GM12878 (cell line): ENCODE results near the gene LPIN2.

ENCODE experiments used
- CHD2 ChIP-seq: IDR thresholded peaks from 2 replicates; pipeline ENCODE4 v1.6.1; 2011; ENCODE audit warnings: low read depth, low read length, improper control_type of control experiment, borderline replicate concordance
- CTCF ChIP-seq, 3 experiments: IDR thresholded peaks in 2 of 3; conservative IDR thresholded peaks in 1 of 3; 2 replicates each; pipeline ENCODE4 v1.5.1; 2011; ENCODE audit warnings: low read depth in 3 of 3, low read length in 3 of 3, mild to moderate bottlenecking in 3 of 3, control low read depth in 2 of 3, moderate library complexity in 2 of 3, inconsistent platforms in 1 of 3, mixed read lengths in 1 of 3; ENCODE audit not compliant: control insufficient read depth in 2 of 3, insufficient read depth in 1 of 3; ENCODE audit errors: extremely low read depth in 1 of 3
- EGR1 ChIP-seq, 2 experiments: IDR thresholded peaks; 1 replicate in 1 of 2; 2 replicates in 1 of 2; pipeline ENCODE4 v1.6.1; 2011 to 2012; ENCODE audit warnings: low read depth in 2 of 2, low read length in 2 of 2, borderline replicate concordance in 1 of 2, mild to moderate bottlenecking in 1 of 2, moderate library complexity in 1 of 2
- EP300 ChIP-seq, 2 experiments: fragments of 150-350 bp in 1 of 2; IDR thresholded peaks; 2 replicates each; pipeline ENCODE4 v1.6.1; 2011 to 2012; ENCODE audit warnings: low read depth in 2 of 2, low read length in 2 of 2, borderline replicate concordance in 1 of 2, improper control_type of control experiment in 1 of 2, inconsistent platforms in 1 of 2; ENCODE audit not compliant: control insufficient read depth in 1 of 2
- ETV6 ChIP-seq, 2 experiments: fragments of 450-650 bp in 1 of 2; IDR thresholded peaks in 1 of 2; conservative IDR thresholded peaks in 1 of 2; 2 replicates each; pipeline ENCODE4 v1.6.1; 2014; ENCODE audit warnings: antibody characterized with exemption in 1 of 2, borderline replicate concordance in 1 of 2, low read depth in 1 of 2, mild to moderate bottlenecking in 1 of 2, moderate library complexity in 1 of 2
- EZH2 ChIP-seq: IDR thresholded peaks from 2 replicates; pipeline ENCODE4 v1.6.1; 2012; ENCODE audit warnings: low read depth, mild to moderate bottlenecking, control low read depth, inconsistent platforms, low read length, borderline replicate concordance; ENCODE audit not compliant: control insufficient read depth
- HDGF ChIP-seq: fragments of 450-650 bp; IDR thresholded peaks from 2 replicates; pipeline ENCODE4 v1.6.1; 2016; ENCODE audit warnings: antibody characterized with exemption
- JUND ChIP-seq: IDR thresholded peaks from 2 replicates; pipeline ENCODE4 v1.6.1; 2012; ENCODE audit warnings: low read depth, mild to moderate bottlenecking, low read length, improper control_type of control experiment, moderate library complexity
- NFIC ChIP-seq: IDR thresholded peaks from 2 replicates; pipeline ENCODE4 v1.6.1; 2012; ENCODE audit warnings: low read depth, mild to moderate bottlenecking, inconsistent platforms, low read length, moderate library complexity
- POLR2AphosphoS5 ChIP-seq: IDR thresholded peaks from 2 replicates; pipeline ENCODE4 v1.6.1; 2011; ENCODE audit warnings: mild to moderate bottlenecking, low read length, inconsistent platforms
- RAD21 ChIP-seq: IDR thresholded peaks from 2 replicates; pipeline ENCODE4 v1.6.1; 2011; ENCODE audit warnings: mild to moderate bottlenecking, low read depth, low read length, moderate library complexity; ENCODE audit not compliant: insufficient read depth
- RB1 ChIP-seq: fragments of 450-650 bp; formaldehyde crosslinking; IDR thresholded peaks from 2 replicates; pipeline ENCODE4 v1.6.1; 2017; ENCODE audit warnings: mild to moderate bottlenecking, borderline replicate concordance
- RFX5 ChIP-seq: IDR thresholded peaks from 2 replicates; pipeline ENCODE4 v1.6.1; 2011; ENCODE audit warnings: low read depth, low read length, improper control_type of control experiment

DNA sequence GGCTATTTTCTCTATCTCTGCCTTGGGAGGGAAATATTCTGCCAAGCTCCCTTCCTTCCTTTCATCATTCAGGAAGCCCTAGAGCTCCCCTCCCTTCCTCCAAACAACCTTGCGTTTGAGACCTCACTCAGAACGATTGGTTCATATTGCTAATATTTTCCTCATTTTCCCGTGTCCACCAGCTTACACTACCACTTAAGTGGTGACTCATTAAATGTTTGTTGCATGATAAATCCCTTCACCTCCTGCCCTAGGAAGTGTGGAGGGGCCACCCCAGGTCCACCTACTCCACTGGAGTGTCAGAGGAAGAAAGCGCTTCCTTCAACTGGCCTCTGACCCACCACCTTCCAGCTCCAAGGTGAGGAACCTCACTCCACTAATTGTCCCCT is 2.3 kb upstream of the LPIN2 start:
- no peak for TF ChIP-seq ETV6 (conservative IDR thresholded peaks at IDR 0.05 in 1 of 2, IDR thresholded peaks at IDR 0.05 in 1 of 2; ENCODE audit: borderline replicate concordance in 1 of 2, low read depth in 1 of 2)
- TF ChIP-seq EGR1 (IDR thresholded peaks at IDR 0.05; ENCODE audit: borderline replicate concordance in 1 of 2, low read depth in 2 of 2, low read length in 2 of 2), result no peak
- TF ChIP-seq CTCF (IDR thresholded peaks at IDR 0.05 in 2 of 3, conservative IDR thresholded peaks at IDR 0.05 in 1 of 3; ENCODE audit: control insufficient read depth in 2 of 3, extremely low read depth in 1 of 3, insufficient read depth in 1 of 3, low read depth in 3 of 3, low read length in 3 of 3), result no peak
- no peak for TF ChIP-seq EZH2
- no peak for TF ChIP-seq EP300 (IDR thresholded peaks at IDR 0.05; ENCODE audit: borderline replicate concordance in 1 of 2, control insufficient read depth in 1 of 2, low read depth in 2 of 2, low read length in 2 of 2)
- TF ChIP-seq CHD2, result no peak
- TF ChIP-seq JUND, result no peak
- TF ChIP-seq RAD21, result no peak
- TF ChIP-seq RB1, result no peak
- no peak for TF ChIP-seq HDGF
- TF ChIP-seq NFIC, result no peak
- TF ChIP-seq RFX5, result no peak
- TF ChIP-seq POLR2AphosphoS5, result no peak
